B cell (primary cell): ENCODE data around the gene PSME3. TPM values are rescaled to one million over a fixed set of nuclear protein-coding genes. Genes with fewer than 3 reads are reported as not detected.

Experiments
- ATAC-seq: fragments of 200-7000 bp; cut with Tn5 transposase; one replicate; pipeline ENCODE4 v1.10.0; 2021; ENCODE audit warnings: low read depth, mild to moderate bottlenecking, moderate number of reproducible peaks, moderate library complexity
- CTCF ChIA-PET: fragments of 350-600 bp; sonication (Branson Sonifier 250); formaldehyde crosslinking; loops from one replicate; lab custom pipeline; 2021; ENCODE audit warnings: antibody characterized with exemption, inconsistent platforms; lab: Charles Lee
- POLR2A ChIA-PET: fragments of 350-600 bp; sonication (Branson Sonifier 250); formaldehyde crosslinking; loops from one replicate; lab custom pipeline; 2021; ENCODE audit warnings: antibody characterized with exemption; lab: Charles Lee
- DNase-seq: peaks from one replicate; pipeline ENCODE4 v3.0.0; 2013
- H2AFZ ChIP-seq: 2 replicates; pipeline ENCODE4 v1.6.1; 2012; ENCODE audit warnings: mild to moderate bottlenecking, low read depth, low read length; ENCODE audit not compliant: insufficient read depth, poor library complexity, severe bottlenecking
- H3K27ac ChIP-seq, 2 donors: 1 replicate in 1 of 2; 2 replicates in 1 of 2; pipeline ENCODE4 v1.5.1; 2012 to 2013; ENCODE audit warnings: low read length in 2 of 2, mild to moderate bottlenecking in 2 of 2, moderate library complexity in 1 of 2
- H3K27me3 ChIP-seq, 4 experiments: fragments of 200-600 bp in 1 of 4; sonication (generic) in 1 of 4; replicated peaks in 1 of 4; 1 replicate in 2 of 4; 2 replicates in 2 of 4; pipeline versions ENCODE4 v1.6.1 to v1.7.0; 2013 to 2016; ENCODE audit warnings: low read length in 3 of 4, mild to moderate bottlenecking in 2 of 4, mixed read lengths in 1 of 4, moderate library complexity in 1 of 4; ENCODE audit not compliant: insufficient read depth in 4 of 4, control insufficient read depth in 3 of 4; ENCODE audit errors: control extremely low read depth in 1 of 4
- H3K36me3 ChIP-seq, 2 experiments: replicated peaks in 1 of 2; 1 replicate in 1 of 2; 2 replicates in 1 of 2; pipeline versions ENCODE4 v1.6.1 to v1.7.1; 2013; ENCODE audit warnings: low read length in 1 of 2; ENCODE audit not compliant: insufficient read depth in 2 of 2, control insufficient read depth in 1 of 2; ENCODE audit errors: control extremely low read depth in 1 of 2, extremely low read depth in 1 of 2
- H3K4me1 ChIP-seq, 2 donors: fragments of 200-600 bp in 1 of 2; sonication (generic) in 1 of 2; 1 replicate in 1 of 2; 2 replicates in 1 of 2; pipeline versions ENCODE4 v1.5.1 to v1.6.1; 2013 to 2017; ENCODE audit warnings: low read length in 2 of 2; ENCODE audit not compliant: control insufficient read depth in 2 of 2, insufficient read depth in 2 of 2
- H3K4me2 ChIP-seq: replicated peaks from 2 replicates; pipeline ENCODE3; 2012; ENCODE audit warnings: mild to moderate bottlenecking, low read depth, low read length; ENCODE audit not compliant: poor library complexity, severe bottlenecking
- H3K4me3 ChIP-seq, 5 experiments: fragments of 200-600 bp in 1 of 5; sonication (generic) in 1 of 5; 1 replicate in 3 of 5; 2 replicates in 2 of 5; pipeline versions ENCODE4 v1.5.1 to v1.7.0; 2011 to 2016; ENCODE audit warnings: low read length in 4 of 5, mild to moderate bottlenecking in 4 of 5, low read depth in 2 of 5, control low read depth in 1 of 5, moderate library complexity in 1 of 5; ENCODE audit not compliant: insufficient read depth in 1 of 5; ENCODE audit errors: control extremely low read depth in 1 of 5, extremely low read depth in 1 of 5
- H3K79me2 ChIP-seq: fragments of 200-600 bp; sonication (generic); one replicate; pipeline ENCODE4 v1.6.0; 2016; ENCODE audit warnings: low read length; ENCODE audit not compliant: control insufficient read depth, insufficient read depth
- H3K9ac ChIP-seq: fragments of 200-600 bp; sonication (generic); 2 replicates; pipeline ENCODE4 v1.6.1; 2017; ENCODE audit warnings: mild to moderate bottlenecking, low read length, moderate library complexity
- H3K9me3 ChIP-seq, 3 donors: one replicate each; pipeline versions ENCODE4 v1.6.1 to v1.7.1; 2013; ENCODE audit warnings: low read length in 2 of 3; ENCODE audit not compliant: control insufficient read depth in 2 of 3, insufficient read depth in 1 of 3; ENCODE audit errors: control extremely low read depth in 1 of 3
- H4K20me1 ChIP-seq: 2 replicates; pipeline ENCODE4 v1.6.0; 2012; ENCODE audit warnings: mild to moderate bottlenecking, low read length; ENCODE audit not compliant: insufficient read depth, control insufficient read depth, poor library complexity, severe bottlenecking
- H3K27ac Mint-ChIP-seq: one replicate; pipeline ENCODE4 v1.8.0; 2021; ENCODE audit warnings: mixed read lengths
- H3K27me3 Mint-ChIP-seq: one replicate; pipeline ENCODE4 v1.8.0; 2021; ENCODE audit warnings: mixed read lengths
- H3K4me1 Mint-ChIP-seq: one replicate; pipeline ENCODE4 v1.8.0; 2021; ENCODE audit warnings: mixed read lengths
- H3K4me3 Mint-ChIP-seq: one replicate; pipeline ENCODE4 v1.8.0; 2021; ENCODE audit warnings: mixed read lengths
- H3K9me3 Mint-ChIP-seq: one replicate; pipeline ENCODE4 v1.8.0; 2022; ENCODE audit warnings: mixed read lengths; ENCODE audit not compliant: insufficient read depth
- EZH2 ChIP-seq: IDR thresholded peaks from 2 replicates; pipeline ENCODE4 v1.6.1; 2012; ENCODE audit warnings: borderline replicate concordance, low read depth, mild to moderate bottlenecking, moderate library complexity, low read length; ENCODE audit not compliant: insufficient read depth, poor library complexity, severe bottlenecking
- WGBS: methylation state at CpG from one replicate; pipeline ENCODE4 v1.1.5; 2013; ENCODE audit warnings: missing lambda C conversion rate; ENCODE audit not compliant: insufficient coverage; 5-methylcytosine and 5-hydroxymethylcytosine counted together
- intact Hi-C: fragments of 100-400 bp; cut with micrococcal nuclease; formaldehyde crosslinking; loops from one replicate; pipeline ENCODE4 v1.10.0; 2022
- polyA plus RNA-seq: library from polyadenylated mRNA; depleted of rRNA; stranded (reverse); fragments of >200 nt; gene quantifications from 2 replicates; pipeline ENCODE4 v1.2.3, GENCODE V29; 2012
- total RNA-seq, 2 donors: library from RNA; stranded (reverse); fragments of 120-200 nt in 1 of 2; gene quantifications; 1 replicate in 1 of 2; 2 replicates in 1 of 2; pipeline versions ENCODE4 v1.2.3 to v1.2.4, GENCODE V29; 2013 to 2022
- TF ChIP-seq, protein P1 (sequence below): fragments of 200-600 bp; IDR thresholded peaks from one replicate; pipeline ENCODE4 v1.8.0; 2022; ENCODE audit warnings: antibody characterized with exemption, mild to moderate bottlenecking

PSME3 gene
- total and polyA plus RNA-seq, 2 donors (not counting 1 experiment from before 2014, with no cell fraction given) = 43.4 to 76.2 TPM

DNA sequence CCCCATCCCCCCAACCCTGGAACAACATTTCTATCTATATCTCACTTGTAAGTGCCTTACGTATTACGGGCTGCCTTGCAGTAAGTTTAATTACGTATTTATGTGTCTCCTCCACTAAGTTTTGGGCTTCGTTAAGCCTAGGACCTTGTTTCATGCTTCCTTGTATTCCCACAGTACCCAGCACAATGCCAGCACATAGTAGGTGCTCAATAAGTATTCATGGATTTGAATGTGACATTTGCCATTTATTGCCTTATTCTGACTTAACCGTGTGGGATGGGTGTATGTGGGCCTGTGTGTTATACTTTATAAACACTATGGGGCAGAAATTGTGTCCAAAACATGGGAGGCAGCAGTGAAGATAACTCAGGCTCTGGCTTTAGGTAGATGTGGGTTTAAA, 40.7 kb upstream of the PSME3 start:
- Histone ChIP-seq H3K4me2 (no peak overlapping the region), H3K9ac (no peak overlapping the region), H4K20me1 (no peaks in the 10 kb centered on the region), H3K4me3 (no peak overlapping the region), H3K36me3 (peaks cover 0 to 2% of the 10 kb centered on the region in 2 experiments), H2AFZ (no peak overlapping the region), H3K79me2 (peaks cover 13% of the 10 kb centered on the region), H3K9me3 (no peaks in the 10 kb centered on the region), H3K27ac (no peak overlapping the region), H3K27me3 (peaks cover 0 to 8% (median 0%) of the 10 kb centered on the region in 4 experiments), H3K4me1 (peaks cover 4 to 8% of the 10 kb centered on the region in 2 donors)
- 76% methylated on average over 3 of the region's 5 CpGs for WGBS
- DNase-seq = no peak
- TF ChIP-seq EZH2 = no peak
- TF ChIP-seq, protein P1, sequence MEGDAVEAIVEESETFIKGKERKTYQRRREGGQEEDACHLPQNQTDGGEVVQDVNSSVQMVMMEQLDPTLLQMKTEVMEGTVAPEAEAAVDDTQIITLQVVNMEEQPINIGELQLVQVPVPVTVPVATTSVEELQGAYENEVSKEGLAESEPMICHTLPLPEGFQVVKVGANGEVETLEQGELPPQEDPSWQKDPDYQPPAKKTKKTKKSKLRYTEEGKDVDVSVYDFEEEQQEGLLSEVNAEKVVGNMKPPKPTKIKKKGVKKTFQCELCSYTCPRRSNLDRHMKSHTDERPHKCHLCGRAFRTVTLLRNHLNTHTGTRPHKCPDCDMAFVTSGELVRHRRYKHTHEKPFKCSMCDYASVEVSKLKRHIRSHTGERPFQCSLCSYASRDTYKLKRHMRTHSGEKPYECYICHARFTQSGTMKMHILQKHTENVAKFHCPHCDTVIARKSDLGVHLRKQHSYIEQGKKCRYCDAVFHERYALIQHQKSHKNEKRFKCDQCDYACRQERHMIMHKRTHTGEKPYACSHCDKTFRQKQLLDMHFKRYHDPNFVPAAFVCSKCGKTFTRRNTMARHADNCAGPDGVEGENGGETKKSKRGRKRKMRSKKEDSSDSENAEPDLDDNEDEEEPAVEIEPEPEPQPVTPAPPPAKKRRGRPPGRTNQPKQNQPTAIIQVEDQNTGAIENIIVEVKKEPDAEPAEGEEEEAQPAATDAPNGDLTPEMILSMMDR = no peak
- Mint-ChIP-seq H3K27ac (no peak overlapping the region), H3K4me3 (no peak overlapping the region), H3K9me3 (no peaks in the 10 kb centered on the region), H3K27me3 (peaks cover 16% of the 10 kb centered on the region), H3K4me1 (peaks cover 14% of the 10 kb centered on the region)
- POLR2A ChIA-PET = interaction anchor here (0.6 kb wide), 1 partner anchor 16 kb away, joined by 6 read pairs; no protein-coding TSS in a partner anchor
- intact Hi-C loops = no loop called here
- ATAC-seq = no peak
- CTCF ChIA-PET = no interaction called here

DNA sequence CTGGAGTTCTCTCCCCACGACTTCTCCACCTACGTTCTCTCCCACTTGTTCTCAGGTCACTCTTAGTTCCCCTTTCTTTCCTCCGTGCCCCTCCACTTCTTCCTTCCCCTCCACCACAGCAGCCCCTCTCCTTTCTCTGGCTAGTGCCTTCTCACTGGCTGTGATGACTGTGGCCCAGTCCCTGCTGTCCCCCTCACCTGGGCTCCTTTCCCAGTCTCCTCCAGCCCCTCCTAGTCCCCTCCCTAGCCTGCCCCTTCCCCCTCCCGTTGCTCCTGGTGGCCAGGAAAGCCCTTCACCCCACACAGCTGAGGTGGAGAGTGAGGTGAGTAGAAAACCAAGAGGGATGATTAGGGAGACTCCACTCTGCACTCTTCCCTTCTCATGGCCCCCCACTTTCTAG, 38.1 kb upstream of the PSME3 start:
- Histone ChIP-seq H3K4me3 (no peak overlapping the region), H2AFZ (no peak overlapping the region), H3K4me2 (no peak overlapping the region), H3K36me3 (peaks cover 0 to 2% of the 10 kb centered on the region in 2 experiments), H3K9me3 (peaks cover 0 to 3% (median 0%) of the 10 kb centered on the region in 3 donors), H4K20me1 (no peaks in the 10 kb centered on the region), H3K27me3 (no peaks in the 10 kb centered on the region), H3K27ac (no peak overlapping the region), H3K79me2 (peaks cover 23% of the 10 kb centered on the region), H3K9ac (no peak overlapping the region), H3K4me1 (peaks cover 14 to 21% of the 10 kb centered on the region in 2 donors)
- no peak for ATAC-seq
- Mint-ChIP-seq H3K4me1 (peaks cover 27% of the 10 kb centered on the region), H3K27me3 (peaks cover 1% of the 10 kb centered on the region), H3K27ac (no peak overlapping the region), H3K9me3 (no peaks in the 10 kb centered on the region), H3K4me3 (no peak overlapping the region)
- ChIA-PET CTCF (no interaction called here), POLR2A (interaction anchor here (0.6 kb wide), 1 partner anchor 297 kb away, joined by 5 read pairs; no protein-coding TSS in a partner anchor)
- no peak for TF ChIP-seq EZH2
- TF ChIP-seq, protein P1 = no peak
- intact Hi-C loops = no loop called here
- WGBS = 15% methylated on average over 3 of the region's 4 CpGs
- no peak for DNase-seq
